HG03103 (cell line): ENCODE results near the gene SORCS2.

Source experiments
- ATAC-seq: cut with Tn5 transposase; IDR thresholded peaks from one replicate; pipeline ENCODE4 v1.9.1; 2021; ENCODE audit warnings: low read depth; ENCODE audit not compliant: unreplicated experiment

SORCS2 gene

DNA sequence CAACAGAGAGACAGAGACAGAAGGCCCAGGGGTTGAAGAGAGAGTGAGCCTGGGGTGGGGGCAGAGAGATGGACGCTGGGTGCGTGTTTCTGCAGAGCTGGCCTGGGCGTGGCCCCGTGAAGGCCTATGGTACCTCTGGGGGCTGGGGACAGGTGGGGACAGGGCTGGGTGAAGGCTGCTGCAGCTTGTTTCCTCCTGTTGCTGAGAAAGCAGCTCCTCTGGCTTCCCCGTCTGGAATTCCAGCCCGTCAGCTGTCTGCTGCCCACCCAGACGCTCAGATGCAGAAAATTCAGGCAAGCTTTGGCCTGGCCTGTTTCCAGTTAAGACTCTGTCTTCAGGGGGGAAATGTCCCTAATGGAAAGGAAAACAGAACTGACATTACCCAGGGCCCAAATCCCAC lies 319.2 kb downstream of the SORCS2 start:
- ATAC-seq, result no peak

DNA sequence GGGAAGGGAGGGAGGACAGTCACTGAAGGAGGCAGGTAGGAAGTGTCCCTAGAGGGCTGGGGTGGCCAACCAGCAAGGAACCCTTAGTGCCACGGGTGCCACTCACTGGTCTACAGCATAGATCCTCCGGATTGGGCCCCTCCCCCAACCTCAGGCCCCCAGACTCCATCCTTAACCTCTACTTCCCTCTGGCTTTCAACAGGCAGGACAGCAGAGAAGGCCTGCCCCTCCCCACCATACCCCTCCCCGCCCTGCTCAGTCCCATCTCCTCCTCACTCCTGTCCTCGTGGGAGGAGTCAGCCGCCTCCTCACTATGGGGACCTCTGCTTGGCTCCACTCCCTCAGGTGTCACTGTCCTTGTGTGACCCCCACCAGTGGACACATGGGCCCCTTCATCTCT lies 320.1 kb downstream of the SORCS2 start:
- ATAC-seq, result no peak

DNA sequence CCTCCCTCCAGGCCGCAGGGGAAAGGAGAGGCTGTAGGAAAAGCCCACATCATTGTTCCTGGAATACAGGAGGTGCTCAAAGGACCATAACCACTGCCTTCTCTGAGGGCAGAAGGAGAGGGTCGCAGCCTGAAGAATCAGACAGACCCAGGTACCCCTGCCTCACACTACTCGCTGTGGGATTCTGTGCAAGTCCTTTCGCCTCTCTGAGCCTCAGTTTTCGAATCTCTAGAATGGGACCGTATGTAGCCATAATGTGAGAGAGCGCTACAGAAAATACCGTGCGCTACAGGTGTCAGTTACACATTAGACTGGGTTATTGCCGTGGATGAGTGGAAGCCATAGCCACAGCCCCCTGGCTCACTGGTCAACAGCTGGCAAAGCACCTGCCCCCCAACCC lies 320.6 kb downstream of the SORCS2 start:
- no peak for ATAC-seq

DNA sequence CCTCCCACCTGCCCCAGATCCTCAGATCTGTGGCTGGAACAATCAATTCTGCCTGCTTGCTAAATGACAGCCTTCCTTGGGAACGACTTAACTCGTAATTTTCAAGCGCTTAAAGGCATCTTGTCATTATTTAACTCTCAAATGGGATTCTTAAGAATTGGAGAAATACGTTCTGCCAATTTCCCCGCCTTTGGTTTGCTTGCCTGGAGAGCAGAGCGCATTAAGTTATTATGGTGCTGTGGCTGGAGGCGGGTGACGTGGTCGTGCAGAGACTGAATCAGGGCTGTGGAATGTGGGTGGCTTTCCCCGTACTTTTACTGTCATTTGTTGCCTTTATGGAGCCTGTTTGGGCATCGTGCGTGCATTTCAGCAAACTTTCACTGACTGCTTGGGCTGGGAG lies 321.3 kb downstream of the SORCS2 start:
- no peak for ATAC-seq

GRCh38 chr4:7514281-7514680 lies 321.9 kb downstream of the SORCS2 start:
- no peak for ATAC-seq

GRCh38 chr4:7514789-7515188 lies 322.5 kb downstream of the SORCS2 start:
- no peak for ATAC-seq

- ATAC-seq, result no peak
Observed at GRCh38 chr4:7515390-7515902, 323.1 kb downstream of the SORCS2 start.

DNA sequence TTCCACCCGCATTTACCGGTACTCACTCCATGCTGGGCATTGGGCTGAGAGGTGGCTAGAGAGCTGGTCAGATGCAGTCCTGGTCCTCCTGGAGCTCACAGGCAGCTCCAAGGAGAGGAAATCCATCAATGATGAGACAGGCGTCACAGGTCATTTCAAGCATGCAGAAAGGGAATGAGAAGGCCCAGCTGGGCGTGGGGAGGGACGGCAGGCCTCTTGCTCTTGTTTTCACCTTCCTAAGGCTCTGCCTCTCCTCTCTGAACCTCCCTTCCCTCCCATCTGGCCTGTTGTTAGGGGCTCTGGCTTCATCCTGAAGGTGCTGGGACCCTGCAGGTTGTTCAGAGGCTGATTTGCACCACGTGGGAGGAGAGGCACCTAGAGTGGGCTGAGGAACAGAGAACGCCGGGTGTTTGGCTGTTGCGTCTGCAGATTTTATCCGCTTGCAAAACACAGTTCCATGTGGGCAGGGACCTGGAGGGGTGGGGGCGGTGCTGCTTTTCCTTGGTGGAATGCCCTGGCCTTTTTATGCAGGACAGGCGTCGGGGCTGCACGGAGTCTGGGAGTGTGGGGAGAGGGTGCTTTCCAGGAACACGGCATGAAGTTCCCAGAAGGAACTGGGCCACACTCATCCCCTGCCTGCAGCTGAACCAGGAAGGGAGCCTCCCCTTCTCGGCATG lies 323.9 kb downstream of the SORCS2 start:
- no peak for ATAC-seq

DNA sequence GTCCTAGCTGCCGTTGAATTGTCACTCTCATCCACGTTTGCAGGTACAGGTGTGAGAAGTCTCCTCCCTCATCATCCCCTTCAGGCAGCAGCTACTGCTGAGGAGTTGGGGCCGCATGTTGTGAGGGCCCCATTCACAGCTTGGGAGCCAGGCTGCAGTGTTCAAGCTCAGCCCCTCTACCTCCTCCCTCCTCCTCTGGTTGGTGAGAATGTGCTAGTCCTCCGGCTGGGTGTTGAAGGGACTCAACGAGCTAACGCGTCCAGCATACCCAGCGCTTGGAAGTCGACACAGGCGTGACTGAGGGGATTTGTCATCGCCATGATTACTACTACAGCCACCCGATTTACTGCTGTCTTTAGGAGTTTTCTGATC lies 324.4 kb downstream of the SORCS2 start:
- ATAC-seq, result no peak

- ATAC-seq, result no peak
Observed at GRCh38 chr4:7518871-7519637, 326.7 kb downstream of the SORCS2 start.

GRCh38 chr4:7519638-7520376 lies 327.5 kb downstream of the SORCS2 start:
- ATAC-seq, result no peak

- ATAC-seq, result no peak
Observed at GRCh38 chr4:7521666-7522065, 329.3 kb downstream of the SORCS2 start.

- ATAC-seq, result no peak
Observed at GRCh38 chr4:7522452-7523220, 330.3 kb downstream of the SORCS2 start.

- ATAC-seq, result no peak
Observed at GRCh38 chr4:7523526-7523925, 331.2 kb downstream of the SORCS2 start.

DNA sequence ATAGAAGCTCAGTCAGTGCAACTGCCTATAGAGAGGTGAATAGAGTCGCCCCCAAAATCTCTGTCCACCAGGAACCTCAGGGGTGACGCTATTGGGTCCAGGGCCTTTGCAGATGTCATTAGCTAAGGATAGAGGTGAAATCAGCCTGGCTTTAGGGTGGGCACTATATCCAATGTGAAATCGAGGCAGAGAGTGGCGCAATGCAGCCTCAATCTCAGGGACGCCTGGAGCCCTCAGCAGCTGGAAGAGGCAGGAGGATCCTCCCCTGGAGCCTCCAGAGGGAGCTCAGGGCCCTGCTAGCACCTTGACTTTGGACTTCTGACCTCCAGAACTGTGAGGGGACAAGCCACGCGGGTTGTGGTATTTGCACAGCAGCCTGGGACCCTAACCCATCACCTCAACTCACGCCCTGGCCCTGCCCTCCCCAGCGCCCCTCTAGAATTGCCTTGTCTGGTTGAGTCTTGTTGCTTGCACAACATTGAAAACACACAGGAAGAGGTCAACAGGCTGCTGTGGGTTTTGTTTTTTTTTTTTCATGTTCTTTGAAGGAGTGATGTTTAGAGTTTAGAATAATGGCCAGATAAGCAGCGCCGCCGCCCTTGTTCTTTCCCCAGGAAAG lies 331.8 kb downstream of the SORCS2 start:
- no peak for ATAC-seq

DNA sequence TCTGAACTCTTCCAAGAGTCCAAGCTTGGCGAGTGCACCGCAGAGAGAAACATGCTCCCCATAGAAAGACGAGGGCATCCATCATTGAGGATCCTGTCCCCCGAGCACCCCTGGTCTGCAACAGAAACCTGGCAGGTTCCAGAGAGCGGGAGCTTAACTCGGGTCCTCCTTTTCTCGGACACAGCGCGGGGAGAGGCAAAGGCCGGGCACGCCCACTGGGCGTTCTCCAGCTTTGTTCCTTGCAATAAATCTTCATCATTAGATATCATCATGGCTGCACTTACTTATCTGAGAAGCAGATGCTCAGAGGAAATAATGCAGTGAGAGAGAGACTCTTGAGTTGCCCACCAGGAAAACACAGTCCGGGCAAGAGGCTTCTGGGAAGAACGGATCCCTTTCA lies 332.5 kb downstream of the SORCS2 start:
- ATAC-seq, result no peak

GRCh38 chr4:7526491-7526890 lies 334.2 kb downstream of the SORCS2 start:
- ATAC-seq, result no peak

GRCh38 chr4:7526929-7527535 lies 334.7 kb downstream of the SORCS2 start:
- ATAC-seq, result no peak

- ATAC-seq, result no peak
Observed at GRCh38 chr4:7529368-7530080, 337.2 kb downstream of the SORCS2 start.
